Measurements from ENCODE around the gene ATP4B. TPM values are rescaled to one million over a fixed set of nuclear protein-coding genes. Genes with fewer than 3 reads are reported as not detected.

Gene ATP4B
- total and polyA plus RNA-seq, 2 donors (not counting 3 experiments of a cell fraction or from before 2014, with no cell fraction given) = 0.06 TPM; not detected in 1

GRCh38 chr13:113607889-113608635 lies 49.9 kb downstream of the ATP4B start:
- POLR2A ChIA-PET = no interaction called here
- peaks cover 91% of the 10 kb centered on the region for H3K79me2 ChIP-seq (ENCODE audit: control insufficient read depth, insufficient read depth, low read length)
- H3K9me3 ChIP-seq (replicated peaks; ENCODE audit: control insufficient read depth, insufficient read depth, low read length) = no peaks in the 10 kb centered on the region
- TF ChIP-seq CTCF (IDR thresholded peaks at IDR 0.05; ENCODE audit: extremely low read depth in 1 of 2, insufficient read depth in 1 of 2, low read depth in 1 of 2, low read length in 2 of 2) (no peak), EZH2 (IDR thresholded peaks at IDR 0.05; ENCODE audit: borderline replicate concordance, low read depth, low read length, severe bottlenecking) (no peak), MYC (IDR thresholded peaks at IDR 0.05; ENCODE audit: low read depth, low read length) (no peak), FOS (IDR thresholded peaks at IDR 0.05; ENCODE audit: borderline replicate concordance, insufficient read depth, low read length) (no peak), POLR2AphosphoS5 (IDR thresholded peaks at IDR 0.05; ENCODE audit: insufficient read depth, low read depth, low read length) (no peak), MAX (IDR thresholded peaks at IDR 0.05; ENCODE audit: insufficient read depth, insufficient read length) (no peak), JUN (IDR thresholded peaks at IDR 0.05; ENCODE audit: borderline replicate concordance, insufficient read depth, insufficient read length, low read depth) (no peak), POLR2A (IDR thresholded peaks at IDR 0.05; ENCODE audit: low read depth, low read length) (no peak), GATA2 (IDR thresholded peaks at IDR 0.05; ENCODE audit: insufficient read depth, insufficient read length, low read depth, low read length) (no peak)
- H3K4me2 ChIP-seq (ENCODE audit: insufficient read depth, low read length) = no peak overlapping the region
- CTCF ChIA-PET = no interaction called here
- dilution Hi-C loops (cut with MboI; ENCODE audit: extremely low pct_ligation_motif_present, low sequenced_read_pairs) = no loop called here
- FAIRE-seq = no peak
- H3K4me3 ChIP-seq (replicated peaks in 1 of 3; ENCODE audit: insufficient read depth in 1 of 3, low read depth in 1 of 3, low read length in 3 of 3) = no peak overlapping the region
- H3K27me3 ChIP-seq (ENCODE audit: control insufficient read depth in 2 of 2, insufficient read depth in 2 of 2, low read length in 2 of 2) = no peaks in the 10 kb centered on the region
- no peak overlapping the region for H2AFZ ChIP-seq (ENCODE audit: low read depth, low read length)
- no TSS peak for BruUV-seq (replicated peaks)
- no peak overlapping the region for H3K27ac ChIP-seq (ENCODE audit: insufficient read depth, low read depth, low read length)
- H4K20me1 ChIP-seq (replicated peaks; ENCODE audit: control insufficient read depth, extremely low read depth, insufficient read depth, low read length) = no peaks in the 10 kb centered on the region
- H3K9me1 ChIP-seq (replicated peaks; ENCODE audit: control insufficient read depth, extremely low read depth, insufficient read depth, low read length) = no peaks in the 10 kb centered on the region
- intact Hi-C loops (cut with micrococcal nuclease) = no loop called here
- DNase-seq (ENCODE audit: low read depth, low spot score) = no peak
- H3K9ac ChIP-seq (replicated peaks; ENCODE audit: extremely low read depth, insufficient read depth, low read length) = no peak overlapping the region
- no peaks in the 10 kb centered on the region for H3K4me1 ChIP-seq (ENCODE audit: control insufficient read depth, extremely low read depth, insufficient read depth, low read length)
- H3K36me3 ChIP-seq (ENCODE audit: control insufficient read depth in 2 of 2, extremely low read depth in 1 of 2, insufficient read depth in 2 of 2, low read length in 2 of 2) = peaks cover 0 to 19% of the 10 kb centered on the region in 2 experiments

All from endothelial cell of umbilical vein (primary cell).